HS-27A (cell line): ENCODE measurements around the gene SDCCAG8.

Experiments used
- DNase-seq: peaks from one replicate; pipeline ENCODE4 v3.0.0-alpha.2; 2012; ENCODE audit warnings: low read depth, missing footprints

The SDCCAG8 gene

DNA sequence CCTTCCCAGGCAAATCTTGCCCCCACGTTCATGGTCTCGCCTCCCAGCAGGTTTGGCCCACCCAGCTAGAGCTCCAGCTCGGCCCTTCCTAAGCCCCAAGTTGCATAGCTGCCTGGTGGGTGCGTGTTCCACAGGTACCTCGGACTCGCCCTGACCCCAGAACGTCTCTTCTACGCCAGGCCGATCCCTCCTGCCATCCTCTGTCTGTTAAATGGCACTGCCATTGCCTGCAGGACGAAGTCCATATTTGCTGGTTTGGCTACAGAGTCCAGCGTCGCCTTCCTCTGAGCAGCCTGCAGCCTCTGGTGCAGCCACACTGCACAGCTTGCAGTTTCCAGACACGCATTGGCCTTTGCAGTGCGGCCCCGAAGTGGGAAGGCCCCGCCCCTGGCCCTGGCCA, 228.1 kb downstream of the SDCCAG8 start:
- no peak for DNase-seq

DNA sequence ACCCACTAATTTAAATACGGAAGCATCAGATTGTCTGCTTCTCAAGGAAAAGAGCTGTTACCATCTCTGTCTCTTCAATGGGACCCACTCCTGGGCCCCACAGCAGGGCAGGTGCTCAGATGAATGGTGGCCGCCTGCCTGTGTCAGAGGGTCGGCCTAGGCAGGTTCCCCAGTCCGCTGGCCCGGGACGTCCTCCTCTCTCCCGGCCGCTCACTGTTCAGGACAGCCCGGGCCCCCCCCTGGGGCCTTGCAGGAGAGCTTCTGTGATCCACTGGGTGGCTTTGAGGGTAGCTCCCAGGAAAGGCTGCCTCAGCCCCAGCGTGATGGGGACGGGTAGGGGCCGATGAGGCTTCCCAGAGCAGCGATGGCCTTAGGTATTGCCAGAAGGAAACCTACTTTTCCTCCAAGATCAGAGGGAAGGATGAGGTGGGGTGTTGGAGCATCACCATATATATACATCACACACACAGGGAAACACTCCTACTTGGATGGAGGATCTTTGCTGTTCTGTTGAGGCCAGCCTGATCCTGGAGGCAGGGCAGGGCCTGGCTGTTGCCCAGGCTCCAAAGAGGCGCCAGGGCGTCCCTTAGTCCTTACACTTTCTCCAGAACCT, 231.3 kb downstream of the SDCCAG8 start:
- DNase-seq = no peak

DNA sequence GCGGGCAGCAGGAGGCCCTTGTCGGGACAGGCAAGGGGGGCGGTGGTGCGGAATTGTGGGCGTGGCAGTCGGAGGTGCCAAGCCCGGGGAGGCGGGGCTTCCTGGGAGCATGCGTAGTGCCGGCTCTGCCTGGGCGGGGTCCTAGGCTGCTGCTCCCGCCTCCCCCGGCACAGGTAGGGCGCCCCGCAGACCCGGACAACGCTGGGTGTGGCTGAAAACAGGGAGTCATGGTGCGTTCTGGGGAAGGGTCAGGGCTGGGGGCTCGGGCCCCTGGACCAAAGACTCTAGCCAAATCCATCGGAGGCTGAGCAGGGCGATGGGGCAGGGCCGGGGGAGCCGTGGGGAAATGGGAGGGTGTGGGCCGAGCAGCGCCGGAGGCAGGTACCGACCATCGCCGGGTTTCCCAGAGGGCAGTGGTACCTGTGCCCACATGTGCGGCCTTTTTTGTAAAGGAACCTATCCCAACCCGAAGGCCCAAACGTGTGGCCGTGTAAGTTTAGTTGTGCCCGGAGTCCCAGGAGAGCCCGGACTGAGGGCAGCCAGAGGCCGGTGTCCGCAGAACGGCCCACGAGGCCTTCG, 231.9 kb downstream of the SDCCAG8 start:
- DNase-seq = no peak

DNA sequence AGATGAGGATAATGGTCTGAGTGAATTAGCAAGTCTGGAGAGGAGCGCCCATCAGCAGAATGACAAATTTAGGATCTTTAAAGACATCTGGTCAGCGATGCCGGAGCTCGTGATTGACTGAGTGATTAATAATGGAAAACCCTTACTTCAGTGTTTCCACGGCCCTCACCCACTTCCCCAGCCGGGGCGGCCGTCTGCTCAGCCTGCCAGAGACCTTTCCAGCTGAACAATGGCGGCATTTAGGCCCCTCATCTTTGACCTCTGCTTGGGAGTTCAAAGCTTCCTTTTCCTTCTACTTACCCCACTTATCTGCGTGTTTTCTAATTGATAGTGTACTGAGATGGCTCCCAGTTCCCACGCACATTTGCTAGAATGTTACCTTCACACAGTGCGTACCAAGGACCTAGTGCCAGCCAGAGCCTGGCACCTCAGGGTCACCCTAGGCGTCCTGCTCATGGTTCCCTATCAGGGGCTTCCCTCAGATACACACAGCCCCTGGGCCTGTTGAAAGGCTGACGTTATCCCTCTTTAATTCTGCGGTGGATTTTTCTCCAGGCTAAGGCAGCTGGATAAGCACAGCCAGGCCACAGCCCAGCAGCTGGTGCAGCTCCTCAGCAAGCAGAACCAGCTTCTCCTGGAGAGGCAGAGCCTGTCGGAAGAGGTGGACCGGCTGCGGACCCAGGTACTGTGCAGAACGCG, 232.8 kb downstream of the SDCCAG8 start:
- DNase-seq = no peak

DNA sequence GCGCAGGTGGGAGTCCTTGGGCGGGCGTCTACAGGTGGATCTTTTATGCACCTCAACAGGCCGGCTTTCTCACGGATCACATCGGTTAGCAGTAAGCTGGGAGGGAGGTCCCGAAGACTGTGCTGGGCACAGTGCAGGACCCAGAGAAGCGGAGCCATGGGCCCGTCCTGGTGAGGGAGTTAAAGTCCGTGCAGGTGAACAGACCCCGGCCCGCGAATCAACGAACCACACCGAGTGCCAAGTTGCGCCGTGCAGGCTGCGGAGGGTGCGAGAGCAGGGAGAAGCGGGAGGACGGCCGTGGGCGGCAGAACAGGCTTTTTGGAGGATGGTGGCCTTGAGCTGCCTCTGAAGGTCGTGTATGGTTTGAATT, 233.3 kb downstream of the SDCCAG8 start:
- no peak for DNase-seq

DNA sequence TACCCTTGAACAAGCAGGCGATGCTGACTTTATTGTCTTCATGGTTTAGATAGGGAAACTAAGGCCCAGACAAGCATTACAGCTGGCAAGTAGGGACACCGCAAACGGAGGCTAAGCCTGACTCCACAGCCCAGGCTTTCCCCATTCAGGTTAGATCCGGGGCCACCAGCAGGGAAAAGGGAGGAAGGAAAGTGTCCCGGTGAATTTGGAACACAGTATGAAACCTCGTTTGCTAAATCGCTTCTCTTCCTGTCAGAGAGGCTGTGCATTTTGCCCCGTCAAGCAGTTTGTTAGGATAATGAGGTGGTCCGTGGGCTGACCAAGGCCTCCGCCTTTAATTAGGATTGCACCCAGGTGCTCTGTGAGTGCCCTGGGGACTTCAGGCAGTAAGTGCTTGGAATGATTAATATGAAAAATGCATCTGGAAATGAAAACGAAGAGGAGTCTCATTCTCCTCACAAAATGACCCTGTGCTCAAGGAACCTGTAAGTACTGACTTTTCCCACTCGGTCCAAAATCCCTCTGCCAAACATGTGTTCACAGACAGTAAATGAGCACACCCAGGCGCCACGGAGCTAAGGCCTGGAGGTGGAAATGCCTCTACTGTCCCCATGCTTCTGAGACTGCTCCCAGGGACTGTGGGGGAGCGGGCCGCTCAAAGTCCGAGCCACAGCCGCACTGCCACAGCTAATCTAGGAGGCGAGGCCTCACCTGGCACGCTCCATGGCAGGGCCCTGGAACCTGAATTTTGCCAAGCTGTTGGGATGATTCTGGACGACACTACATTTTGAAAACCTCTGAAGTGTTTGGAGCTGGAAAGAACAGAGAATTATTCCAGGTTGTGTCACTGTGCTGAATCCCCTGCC, 234.1 kb downstream of the SDCCAG8 start:
- no peak for DNase-seq

DNA sequence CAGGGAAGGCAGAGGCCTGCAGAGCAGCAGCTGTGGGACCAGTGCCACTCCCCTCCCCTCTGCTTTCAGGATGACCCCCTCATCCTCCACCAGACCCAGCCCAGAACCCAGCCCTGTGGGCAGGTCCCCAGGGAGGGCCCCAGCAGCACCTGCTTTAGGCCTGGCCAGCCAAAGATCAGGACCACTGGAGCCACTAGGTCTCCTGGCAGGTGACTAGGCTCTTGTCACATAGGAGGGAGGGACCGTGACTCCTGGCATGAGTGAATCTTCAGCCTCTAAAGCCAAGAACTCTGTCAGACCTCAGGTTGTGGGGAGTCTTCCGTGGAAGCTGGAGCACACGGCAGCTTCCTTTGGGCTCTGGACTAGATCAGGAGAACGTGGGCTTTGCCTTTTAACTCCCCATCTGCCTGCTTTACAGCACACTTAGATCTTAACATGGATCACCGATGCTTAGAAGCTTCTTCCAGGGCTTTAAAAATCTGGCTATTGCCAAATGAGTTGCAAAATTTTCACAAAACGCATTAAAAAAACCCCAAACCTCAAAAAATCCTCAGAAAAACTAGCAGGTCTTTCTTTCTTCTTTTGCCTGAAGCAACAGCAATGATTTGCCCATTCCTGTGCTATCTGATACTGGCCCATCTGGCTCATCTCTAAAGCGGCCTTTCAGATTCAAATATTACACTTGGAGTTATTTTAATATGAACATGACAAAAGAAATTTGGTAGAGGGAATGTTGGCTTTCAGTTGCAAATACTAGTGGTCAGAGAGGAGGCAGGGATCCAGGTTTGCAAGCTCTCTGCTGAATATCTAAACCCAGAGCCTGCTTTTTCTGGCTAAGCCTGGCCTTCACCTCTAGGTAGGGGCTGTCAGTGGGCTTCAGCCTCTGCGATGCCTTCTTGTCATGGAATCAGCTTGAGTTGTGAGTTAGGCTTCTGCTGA, 235.2 kb downstream of the SDCCAG8 start:
- no peak for DNase-seq

DNA sequence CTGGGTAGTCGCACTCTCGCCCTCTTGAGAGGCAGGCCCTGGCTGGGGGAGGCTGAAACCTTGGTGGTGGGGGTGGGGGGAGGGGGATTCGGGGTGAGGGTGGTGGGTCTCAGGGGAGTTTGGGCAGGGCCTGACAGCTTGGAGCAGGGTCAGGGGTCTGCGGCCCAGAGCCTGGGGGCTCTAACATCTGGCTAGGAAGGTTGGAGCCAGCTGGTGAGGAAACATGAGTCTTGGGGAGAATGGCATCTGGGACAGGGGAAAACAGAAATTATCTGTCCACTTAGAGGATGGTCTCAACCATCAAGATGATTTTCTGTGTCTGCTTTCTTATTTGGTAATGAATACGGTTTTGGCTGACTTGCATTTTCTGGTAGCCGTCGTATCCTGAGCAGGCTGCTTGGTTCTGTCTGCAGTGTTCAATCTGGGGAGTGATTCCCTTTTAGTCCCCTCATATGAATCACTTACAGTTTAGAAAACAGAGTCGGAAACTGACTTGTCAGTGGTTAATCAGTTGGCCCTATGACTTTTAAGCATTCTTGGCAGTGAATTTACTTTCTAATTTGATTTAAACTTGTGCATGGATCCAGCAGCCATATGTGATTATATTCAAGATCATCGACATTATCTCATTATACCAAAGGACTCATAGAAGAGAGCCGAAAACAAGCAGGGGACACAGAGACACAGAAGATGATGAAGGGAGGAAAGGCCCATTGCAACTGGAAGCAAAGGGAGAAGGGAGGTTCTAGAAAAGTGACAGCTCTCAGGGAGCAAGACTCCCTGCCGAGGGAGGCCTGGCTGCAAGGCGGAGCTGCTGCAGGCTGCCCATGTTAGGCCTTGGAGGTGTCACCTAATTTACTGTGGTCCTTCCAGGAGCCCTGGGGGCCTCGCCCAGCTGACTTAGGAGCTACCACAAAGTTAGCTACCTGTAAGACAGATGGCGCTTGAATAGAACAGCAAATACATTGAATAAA, 237.6 kb downstream of the SDCCAG8 start:
- DNase-seq = no peak

DNA sequence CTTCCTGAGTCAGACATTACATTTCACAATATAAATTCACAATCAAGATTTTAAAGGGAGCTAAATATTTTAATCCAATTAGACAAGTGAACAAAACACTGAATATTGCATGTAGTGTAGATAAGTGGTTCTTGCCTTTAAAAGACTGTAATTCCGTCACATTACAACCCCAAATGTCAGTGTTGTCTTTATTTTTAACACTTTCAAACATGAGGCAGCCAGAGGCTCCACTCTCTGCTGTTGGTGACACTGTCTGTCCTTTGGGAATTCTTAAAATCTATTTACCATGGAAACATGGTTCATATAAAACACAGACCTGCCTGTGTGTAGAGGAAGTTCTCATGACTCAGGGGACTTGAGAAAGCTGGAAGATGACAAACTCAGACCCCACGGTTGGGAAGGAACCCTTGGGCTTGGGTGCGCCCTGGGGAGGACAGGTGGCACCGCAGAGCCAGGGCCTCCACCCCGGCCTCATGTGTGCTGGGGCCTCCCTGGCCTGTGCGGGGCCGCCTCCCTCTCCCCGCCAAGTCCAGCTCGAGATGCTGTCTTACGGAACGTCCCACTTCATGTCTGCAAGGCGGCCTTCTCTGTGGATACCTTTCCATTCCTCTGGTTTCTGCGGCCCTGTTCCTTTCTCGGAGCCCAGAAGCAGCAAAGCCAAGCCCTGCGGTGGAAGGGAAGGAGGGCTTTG, 239.0 kb downstream of the SDCCAG8 start:
- DNase-seq = no peak

DNA sequence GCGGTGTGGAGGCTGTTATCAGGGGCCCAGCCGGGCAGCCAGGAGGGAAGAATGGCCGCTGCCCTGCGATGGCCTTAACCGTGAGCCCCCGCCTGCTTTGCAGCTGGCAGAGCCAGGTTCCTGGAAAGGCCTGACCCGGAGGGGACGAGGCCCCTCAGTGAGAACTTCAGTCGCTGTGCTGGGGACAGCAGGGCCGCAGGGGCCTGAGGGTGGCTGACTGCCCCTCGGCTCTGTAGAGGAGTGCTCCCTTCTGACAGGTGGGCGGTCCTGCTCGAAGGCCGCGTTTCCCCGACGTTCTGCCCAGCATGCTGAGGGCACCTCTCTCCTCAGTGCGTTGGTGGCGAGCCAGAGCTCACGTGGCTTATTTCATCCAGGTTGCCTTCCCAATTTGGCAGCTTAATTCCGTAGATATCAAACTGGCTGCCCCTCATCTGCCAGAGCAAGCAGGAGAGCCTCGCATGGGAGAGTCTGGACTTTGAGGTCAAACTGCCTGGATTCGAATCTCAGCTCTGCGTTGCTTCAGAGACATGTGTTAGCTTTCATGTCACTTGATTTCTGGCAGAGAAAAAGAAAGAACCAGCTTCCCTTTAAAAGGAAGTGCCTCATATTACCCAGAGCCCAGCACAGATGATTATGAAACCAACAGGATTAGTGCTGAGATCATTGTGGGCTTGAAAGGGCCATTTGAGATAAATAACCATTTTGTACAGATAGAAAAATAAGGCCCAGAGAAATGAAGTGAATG, 239.8 kb downstream of the SDCCAG8 start:
- DNase-seq = no peak

DNA sequence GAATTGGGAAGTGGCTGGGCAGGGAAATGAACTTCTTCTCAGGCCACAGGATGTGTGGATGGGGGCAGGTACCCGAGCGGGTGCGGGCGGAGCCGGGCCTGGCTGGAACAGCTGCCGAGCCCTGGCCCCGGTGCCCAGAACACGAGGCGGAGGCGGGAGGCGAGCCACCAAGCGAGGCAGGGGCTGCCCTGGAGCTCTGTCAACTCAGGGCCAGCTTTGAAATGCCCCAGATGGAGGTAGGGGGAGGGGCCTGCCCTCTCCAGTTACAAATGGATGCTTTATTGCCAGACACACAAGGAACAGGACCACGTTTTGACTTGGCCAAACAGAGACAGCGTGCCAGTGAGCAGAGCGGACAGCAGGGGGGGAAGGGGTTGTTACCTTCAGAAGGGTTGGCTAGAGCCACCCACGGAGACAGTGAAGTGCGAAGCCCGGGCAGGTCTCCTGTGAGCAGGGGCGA, 240.4 kb downstream of the SDCCAG8 start:
- DNase-seq = no peak

DNA sequence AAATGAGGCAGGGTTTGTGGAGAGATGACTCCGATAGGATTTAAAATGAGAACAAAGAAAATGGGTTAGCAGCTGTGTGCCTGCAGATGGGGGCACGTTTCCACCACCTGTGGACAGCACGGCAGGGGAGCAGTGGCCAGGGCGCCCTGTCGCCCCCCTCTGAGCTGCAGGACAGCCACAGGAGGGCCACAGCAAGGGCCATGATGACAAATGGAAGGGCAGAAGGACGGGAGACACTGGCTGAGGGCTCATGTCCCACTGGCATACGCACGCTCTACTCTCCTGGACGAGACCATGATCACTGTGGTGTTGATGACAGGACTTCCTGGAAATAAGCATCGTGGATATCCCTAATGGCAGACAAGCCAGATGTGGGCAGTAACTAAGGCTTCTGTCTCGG, 241.0 kb downstream of the SDCCAG8 start:
- DNase-seq = no peak

DNA sequence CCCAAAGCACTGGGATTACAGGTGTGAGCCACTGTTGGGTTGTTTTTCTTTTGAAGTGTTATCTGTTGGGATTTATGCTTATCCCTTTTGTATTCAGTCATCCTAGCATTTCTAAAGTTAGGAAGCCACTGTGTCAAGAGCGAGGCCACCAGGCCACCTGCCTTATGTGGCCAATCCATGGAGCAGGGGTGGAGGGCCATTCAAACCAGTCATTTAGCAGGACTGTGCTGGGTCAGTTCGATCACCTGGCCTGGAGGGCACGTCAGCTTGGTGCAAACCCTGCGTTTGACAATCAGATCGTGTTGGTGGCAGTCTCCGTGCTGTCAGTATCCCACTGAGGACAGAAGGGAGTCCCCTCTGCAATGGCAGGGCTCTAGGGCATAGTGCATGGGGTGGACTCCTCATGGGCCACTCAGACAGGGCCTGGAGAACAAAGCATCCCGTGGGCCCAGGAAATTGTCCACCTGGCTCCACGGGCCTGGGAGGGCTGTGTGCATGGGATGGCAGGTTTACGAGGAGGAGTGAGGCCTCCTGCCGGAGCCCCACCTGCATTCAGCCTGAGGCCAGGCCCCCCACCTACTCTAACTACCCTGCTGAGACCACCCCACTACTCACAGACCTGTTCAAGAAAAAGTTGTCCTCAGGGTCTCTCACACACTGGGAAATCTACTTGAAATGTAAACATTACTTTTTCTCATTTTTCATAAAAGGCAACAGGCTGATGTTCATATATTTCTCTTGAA, 242.3 kb downstream of the SDCCAG8 start:
- DNase-seq = no peak

DNA sequence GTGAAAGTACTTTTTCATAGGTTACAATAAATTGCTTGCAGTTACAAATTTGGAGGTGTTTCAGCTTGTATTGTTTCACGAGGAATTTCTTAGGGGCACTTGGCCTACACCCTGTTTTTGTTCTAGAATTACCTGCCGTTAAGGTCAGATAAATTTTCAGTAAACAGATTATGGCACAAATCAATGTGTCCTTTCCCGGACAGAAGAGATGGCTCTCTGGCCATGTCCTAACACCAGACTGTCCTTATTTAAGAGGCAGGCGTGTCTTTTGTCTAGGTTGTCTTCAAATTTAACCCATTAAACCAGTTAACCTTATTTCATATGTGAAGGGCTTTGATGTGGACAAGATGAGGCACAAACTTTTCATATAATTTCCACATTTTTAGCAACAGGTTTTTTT, 243.4 kb downstream of the SDCCAG8 start:
- no peak for DNase-seq

DNA sequence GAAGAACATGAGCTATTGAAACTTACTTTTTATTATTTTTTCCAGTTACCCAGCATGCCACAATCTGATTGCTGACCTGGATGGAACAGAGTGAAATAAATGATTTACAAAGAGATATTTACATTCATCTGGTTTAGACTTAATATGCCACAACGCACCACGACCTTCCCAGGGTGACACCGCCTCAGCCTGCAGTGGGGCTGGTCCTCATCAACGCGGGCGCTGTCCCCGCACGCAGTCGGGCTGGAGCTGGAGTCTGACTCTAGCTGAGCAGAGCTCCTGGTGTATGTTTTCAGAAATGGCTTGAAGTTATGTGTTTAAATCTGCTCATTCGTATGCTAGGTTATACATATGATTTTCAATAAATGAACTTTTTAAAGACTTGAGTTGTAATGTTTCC, 243.9 kb downstream of the SDCCAG8 start:
- DNase-seq = no peak

DNA sequence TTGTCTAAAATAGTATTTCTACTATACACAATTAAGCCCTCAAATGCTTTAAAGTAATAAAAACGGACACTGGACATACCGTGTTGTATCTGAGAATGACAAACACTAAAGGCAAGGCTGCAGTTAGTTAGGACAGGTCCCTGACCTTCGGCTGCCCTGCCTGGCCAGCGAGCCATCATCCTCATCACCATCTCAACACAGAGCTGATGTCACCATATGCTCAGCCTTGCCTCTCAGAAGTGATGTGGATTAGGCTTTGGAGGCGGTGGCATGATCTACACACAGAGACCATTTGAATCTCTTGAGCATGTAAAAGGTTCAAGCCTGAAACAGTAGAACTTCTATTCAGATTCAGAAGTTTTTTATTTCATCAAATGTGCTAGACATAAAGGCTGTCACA, 244.7 kb downstream of the SDCCAG8 start:
- DNase-seq = no peak

DNA sequence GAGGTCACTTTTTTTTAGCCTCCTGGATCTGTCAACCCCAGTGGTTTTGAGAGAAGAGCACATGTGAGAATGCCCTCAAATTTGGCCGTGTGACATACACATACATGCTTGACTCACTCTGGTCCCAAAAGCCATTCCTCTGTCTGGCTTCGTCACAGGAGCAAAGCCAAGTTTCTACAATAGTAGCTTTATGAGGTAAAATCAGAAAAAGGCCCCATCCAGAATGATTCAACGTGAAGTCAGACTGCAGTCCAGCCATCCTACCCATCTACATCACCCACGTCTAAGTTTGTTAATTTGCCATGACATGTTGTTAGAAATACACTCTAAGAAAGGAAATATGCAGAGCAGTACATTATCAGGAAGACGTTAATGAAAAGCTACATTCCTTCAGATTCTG, 245.2 kb downstream of the SDCCAG8 start:
- no peak for DNase-seq

DNA sequence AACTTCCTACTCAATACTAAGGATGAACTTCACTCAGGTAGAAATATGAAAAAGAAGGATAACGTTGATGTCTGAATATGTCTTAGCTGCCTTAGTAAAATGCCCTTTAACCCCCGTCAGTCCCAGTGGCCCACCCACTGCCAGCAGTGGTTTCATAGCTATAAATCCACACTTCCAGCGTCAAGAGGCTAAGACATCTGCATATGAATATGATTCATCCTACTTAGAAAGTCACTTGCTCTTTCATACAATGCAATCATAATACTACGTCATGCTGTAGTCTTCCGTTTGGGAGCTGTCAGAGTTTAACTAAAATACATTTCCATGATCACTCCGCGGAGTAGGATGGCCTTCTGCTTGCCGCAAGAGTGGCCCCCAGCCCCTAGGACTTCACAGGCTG, 247.3 kb downstream of the SDCCAG8 start:
- no peak for DNase-seq
